GM10266 (cell line): ENCODE data around the gene CALHM1.

Experiments used
- DNase-seq: peaks from one replicate; pipeline ENCODE4 v3.0.0; 2012; ENCODE audit errors: extremely low spot score
- TF ChIP-seq, protein P1 (sequence below): IDR thresholded peaks from 2 replicates; pipeline ENCODE4 v1.5.1; 2012; ENCODE audit warnings: mild to moderate bottlenecking, low read depth; ENCODE audit not compliant: control insufficient read depth, insufficient read depth; ENCODE audit errors: missing control alignments

The CALHM1 gene

DNA sequence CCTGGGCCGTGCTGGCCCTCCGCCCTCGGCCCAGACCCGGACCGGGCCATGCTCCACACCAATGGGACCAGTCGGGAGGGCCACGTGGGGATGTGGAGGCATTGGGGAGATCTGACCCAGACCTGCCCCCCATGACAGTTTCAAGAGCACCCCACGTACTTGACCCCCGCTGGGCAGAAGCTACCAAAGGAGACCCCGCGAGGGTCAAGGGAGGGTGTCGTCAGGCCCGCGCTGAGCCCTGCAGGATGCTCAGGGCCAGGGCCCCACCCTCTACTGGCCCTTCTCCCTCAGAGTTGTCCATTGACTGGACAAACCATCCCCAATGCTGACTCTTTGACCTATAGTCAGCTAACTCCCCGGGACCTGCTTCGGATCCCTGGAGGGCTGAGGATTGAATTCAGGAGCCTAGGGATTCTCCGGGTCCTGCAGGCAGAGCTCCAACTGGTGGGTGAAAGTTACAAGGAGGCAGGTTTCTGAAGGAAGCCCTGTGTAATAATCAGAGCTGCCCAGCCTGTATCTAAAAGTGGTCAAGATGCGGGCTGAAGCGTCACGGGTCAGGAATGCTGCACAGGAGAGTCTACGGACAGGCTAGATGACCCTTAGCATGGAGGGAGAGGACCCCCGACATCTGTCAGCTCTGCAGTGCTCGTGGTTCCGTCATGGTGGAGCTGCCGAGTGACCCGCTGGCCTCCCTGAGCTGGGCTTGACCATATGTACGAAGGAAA lies 6.0 kb downstream of the CALHM1 start:
- TF ChIP-seq, protein P1, sequence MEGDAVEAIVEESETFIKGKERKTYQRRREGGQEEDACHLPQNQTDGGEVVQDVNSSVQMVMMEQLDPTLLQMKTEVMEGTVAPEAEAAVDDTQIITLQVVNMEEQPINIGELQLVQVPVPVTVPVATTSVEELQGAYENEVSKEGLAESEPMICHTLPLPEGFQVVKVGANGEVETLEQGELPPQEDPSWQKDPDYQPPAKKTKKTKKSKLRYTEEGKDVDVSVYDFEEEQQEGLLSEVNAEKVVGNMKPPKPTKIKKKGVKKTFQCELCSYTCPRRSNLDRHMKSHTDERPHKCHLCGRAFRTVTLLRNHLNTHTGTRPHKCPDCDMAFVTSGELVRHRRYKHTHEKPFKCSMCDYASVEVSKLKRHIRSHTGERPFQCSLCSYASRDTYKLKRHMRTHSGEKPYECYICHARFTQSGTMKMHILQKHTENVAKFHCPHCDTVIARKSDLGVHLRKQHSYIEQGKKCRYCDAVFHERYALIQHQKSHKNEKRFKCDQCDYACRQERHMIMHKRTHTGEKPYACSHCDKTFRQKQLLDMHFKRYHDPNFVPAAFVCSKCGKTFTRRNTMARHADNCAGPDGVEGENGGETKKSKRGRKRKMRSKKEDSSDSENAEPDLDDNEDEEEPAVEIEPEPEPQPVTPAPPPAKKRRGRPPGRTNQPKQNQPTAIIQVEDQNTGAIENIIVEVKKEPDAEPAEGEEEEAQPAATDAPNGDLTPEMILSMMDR, result no peak
- no peak for DNase-seq

DNA sequence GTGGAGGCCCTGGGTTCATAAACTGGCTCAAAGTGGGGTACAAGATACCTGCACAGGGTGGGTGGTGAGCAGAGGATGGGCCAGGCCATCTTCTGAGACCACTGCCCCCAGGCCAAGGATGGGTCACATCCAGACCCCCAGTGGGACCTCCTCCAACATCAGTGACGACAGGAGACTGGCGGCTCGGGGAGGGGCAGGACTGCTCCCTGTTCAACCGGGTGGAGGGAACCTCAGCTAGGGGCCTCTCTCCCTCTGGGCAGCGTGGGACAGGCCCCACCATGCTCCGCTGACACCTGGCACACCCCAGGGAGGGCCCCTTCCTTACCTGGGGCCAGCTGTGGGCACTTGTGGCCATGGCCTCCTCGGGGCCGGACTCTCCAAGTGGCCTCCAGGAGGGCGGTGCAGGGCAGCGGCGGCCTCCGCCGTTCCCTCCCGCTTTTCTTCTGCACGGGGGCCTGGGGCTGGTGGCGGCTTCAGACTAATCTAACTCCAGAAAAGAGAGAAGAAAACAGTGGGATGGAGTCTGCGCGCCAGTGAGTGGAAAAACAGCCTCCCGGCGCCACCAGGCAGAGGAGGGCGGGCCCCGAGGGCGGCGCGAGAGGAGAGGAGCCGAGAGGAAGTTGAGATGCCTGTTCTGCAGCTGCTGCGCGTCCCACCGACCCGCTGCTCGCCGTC lies 6.7 kb downstream of the CALHM1 start, which contains the start of gene CALHM2:
TSS of gene CALHM2 (minus strand) at position 540 of the 675 bp plus-strand sequence. CDS start 2,429 bp downstream, outside the sequence.
- TF ChIP-seq, protein P1, result peak; percentile 6
- peak; percentile 88 for DNase-seq

DNA sequence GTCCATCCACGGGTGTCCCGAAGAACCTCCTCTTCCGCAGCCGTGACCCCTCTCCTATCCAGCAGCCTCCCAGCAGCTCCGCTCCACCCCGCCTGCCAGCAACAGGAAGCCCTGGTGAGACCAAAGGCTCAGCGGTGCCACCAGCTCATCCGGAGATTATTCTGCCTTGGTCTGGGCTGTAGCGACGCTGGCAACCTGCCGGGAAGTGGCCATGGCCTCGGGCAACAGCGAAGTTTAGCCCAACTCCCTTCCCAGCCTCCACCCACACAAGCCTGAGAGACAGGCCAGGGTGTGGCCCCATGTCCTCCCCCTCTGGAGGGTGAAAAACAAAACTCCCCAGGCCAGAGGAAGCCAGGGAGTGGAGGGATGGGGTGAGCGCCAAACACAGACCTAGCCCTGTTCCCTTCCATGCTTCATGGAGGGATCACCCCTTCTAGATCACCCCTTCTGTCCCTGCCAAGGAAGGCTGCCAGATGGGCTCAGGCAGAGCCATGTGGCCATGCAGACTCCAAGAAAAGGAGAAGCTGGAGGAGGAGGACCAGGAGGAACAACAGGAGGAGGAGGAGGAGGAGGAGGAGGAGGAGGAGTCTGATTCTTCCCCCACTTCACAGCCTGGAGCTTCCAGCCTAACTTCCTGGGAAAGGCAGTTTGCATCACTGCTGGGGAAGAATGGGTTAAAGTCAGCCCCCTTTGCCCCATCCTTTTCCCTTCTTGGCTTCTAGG lies 7.4 kb downstream of the CALHM1 start:
- DNase-seq, result peak; percentile 71

DNA sequence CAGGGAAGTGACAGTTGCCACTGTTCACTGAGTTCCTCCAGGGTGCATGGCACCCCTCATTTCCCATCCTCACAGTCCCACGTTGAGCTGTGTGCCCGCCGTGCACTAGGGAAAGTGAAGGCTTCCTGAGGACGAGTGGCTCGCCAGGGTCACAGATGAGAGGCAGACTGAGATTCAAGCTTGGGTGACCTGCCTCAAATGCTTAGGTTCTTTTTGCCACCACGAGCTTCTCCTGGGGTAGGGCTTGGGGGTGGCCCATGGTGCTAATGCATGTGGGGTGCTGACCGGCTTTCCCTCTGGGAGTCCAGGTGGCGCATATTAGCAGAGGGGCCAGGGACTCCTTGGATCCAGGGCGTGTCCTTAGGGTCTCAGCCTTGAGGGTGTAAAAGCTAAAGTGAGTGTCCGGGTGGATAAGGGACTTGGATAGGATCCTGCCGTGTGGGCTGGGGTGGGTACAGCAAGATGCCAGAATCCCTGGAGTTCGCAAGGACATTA lies 8.5 kb downstream of the CALHM1 start:
- TF ChIP-seq, protein P1, result no peak

More for the DNA sequence above, 7.4 kb downstream of the CALHM1 start:
- TF ChIP-seq, protein P1, result no peak

DNA sequence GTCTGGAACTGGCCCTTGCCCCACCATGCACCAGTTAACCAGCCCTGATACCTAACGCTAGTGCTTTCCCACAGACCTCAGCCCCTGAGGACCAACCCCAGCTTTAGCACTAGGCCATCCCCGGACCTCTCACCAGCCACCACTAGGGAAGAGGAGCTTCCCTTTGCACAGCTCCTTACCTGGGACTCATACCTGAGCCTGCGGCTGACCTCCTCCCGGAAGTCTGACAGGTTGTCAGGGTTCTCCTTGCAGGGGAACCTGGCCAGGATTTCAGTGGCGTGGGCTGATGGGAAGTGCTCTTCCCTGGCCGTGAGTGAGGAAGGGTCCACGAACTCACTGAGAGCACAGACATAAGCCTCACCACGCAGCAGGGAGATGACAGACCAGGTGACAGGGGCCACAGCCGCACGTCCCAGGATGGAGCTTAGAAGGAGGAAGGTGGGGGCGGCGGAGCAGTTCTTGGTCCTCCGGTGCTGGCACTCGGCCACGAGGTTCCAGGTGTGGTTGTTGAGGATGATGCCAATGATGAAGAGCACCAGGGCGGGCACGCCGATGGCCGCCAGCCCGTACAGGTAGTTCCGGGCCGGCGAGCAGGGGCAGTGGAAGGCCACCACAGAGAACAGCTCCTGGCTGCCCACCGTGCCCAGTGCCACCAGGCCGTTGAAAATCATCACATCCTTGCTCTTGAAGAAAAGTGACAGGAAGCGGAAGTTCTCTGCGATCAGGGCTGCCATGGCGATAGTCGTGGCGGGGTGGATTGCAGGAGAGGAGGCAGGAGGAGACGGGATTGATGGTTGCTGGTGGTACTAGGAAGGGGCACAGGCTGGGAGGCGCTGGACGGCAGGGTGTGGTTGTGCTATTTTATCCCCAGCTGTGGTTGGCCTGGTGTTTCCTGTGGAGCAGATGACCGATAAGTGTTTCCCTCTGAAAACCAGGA lies 9.2 kb downstream of the CALHM1 start:
- DNase-seq, result no peak
- TF ChIP-seq, protein P1, result no peak

More for the DNA sequence above, 8.5 kb downstream of the CALHM1 start:
- DNase-seq, result no peak

DNA sequence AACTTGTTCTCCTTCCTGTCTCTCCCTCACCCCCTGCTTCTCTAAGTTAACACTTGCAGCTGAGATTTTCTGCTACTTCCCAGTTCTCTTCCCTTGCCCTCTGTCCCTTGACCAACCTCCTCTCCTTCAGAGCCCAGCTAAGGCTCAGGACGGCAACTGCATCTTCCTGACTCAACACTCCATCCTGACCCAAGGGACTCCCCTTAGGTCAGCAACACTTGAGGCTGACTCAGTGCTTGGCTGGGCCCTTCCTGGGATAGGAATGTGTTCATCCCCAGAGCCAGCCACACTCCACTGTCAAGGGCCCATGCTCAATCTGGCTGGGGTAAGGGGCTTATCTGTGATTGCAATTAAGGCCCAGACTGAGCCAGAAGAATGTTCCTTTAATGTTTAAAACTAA lies 10.0 kb downstream of the CALHM1 start:
- DNase-seq, result no peak

More for the DNA sequence above, 10.0 kb downstream of the CALHM1 start:
- TF ChIP-seq, protein P1, result no peak
